ENCODE measurements around the gene DCDC2C.

Gene DCDC2C

GRCh38 chr2:3725458-3726250 lies 22.3 kb downstream of the DCDC2C start:
- Histone ChIP-seq H3K27me3 (ENCODE audit: low read depth, low read length) (no peaks in the 10 kb centered on the region), H3K36me3 (ENCODE audit: control insufficient read depth in 1 of 2, insufficient read depth in 2 of 2, low read length in 2 of 2) (no peaks in the 10 kb centered on the region), H3K27ac (ENCODE audit: low read length) (no peak overlapping the region), H3K4me1 (ENCODE audit: control insufficient read depth in 1 of 2, insufficient read depth in 2 of 2, low read length in 2 of 2) (no peaks in the 10 kb centered on the region), H3K4me3 (ENCODE audit: low read depth in 1 of 2, low read length in 2 of 2) (no peak overlapping the region), H3K9me3 (ENCODE audit: control insufficient read depth in 1 of 2, low read length in 2 of 2) (no peaks in the 10 kb centered on the region)

- Histone ChIP-seq H3K4me1 (ENCODE audit: control insufficient read depth in 1 of 2, insufficient read depth in 2 of 2, low read length in 2 of 2) (no peaks in the 10 kb centered on the region), H3K36me3 (ENCODE audit: control insufficient read depth in 1 of 2, insufficient read depth in 2 of 2, low read length in 2 of 2) (no peaks in the 10 kb centered on the region), H3K9me3 (ENCODE audit: control insufficient read depth in 1 of 2, low read length in 2 of 2) (no peaks in the 10 kb centered on the region)
Observed at GRCh38 chr2:3726511-3726910, 23.1 kb downstream of the DCDC2C start.

GRCh38 chr2:3727397-3728045 lies 24.1 kb downstream of the DCDC2C start:
- Histone ChIP-seq H3K4me3 (ENCODE audit: low read depth in 1 of 2, low read length in 2 of 2) (peak overlapping the region in 1 of 2 donors; percentile 22), H3K4me1 (ENCODE audit: control insufficient read depth in 1 of 2, insufficient read depth in 2 of 2, low read length in 2 of 2) (no peaks in the 10 kb centered on the region), H3K9me3 (ENCODE audit: control insufficient read depth in 1 of 2, low read length in 2 of 2) (no peaks in the 10 kb centered on the region), H3K27me3 (ENCODE audit: low read depth, low read length) (no peaks in the 10 kb centered on the region), H3K36me3 (ENCODE audit: control insufficient read depth in 1 of 2, insufficient read depth in 2 of 2, low read length in 2 of 2) (no peaks in the 10 kb centered on the region), H3K27ac (ENCODE audit: low read length) (no peak overlapping the region)

More at GRCh38 chr2:3726511-3726910, 23.1 kb downstream of the DCDC2C start:
- Histone ChIP-seq H3K27me3 (ENCODE audit: low read depth, low read length) (no peaks in the 10 kb centered on the region), H3K4me3 (ENCODE audit: low read depth in 1 of 2, low read length in 2 of 2) (no peak overlapping the region), H3K27ac (ENCODE audit: low read length) (no peak overlapping the region)

DNA sequence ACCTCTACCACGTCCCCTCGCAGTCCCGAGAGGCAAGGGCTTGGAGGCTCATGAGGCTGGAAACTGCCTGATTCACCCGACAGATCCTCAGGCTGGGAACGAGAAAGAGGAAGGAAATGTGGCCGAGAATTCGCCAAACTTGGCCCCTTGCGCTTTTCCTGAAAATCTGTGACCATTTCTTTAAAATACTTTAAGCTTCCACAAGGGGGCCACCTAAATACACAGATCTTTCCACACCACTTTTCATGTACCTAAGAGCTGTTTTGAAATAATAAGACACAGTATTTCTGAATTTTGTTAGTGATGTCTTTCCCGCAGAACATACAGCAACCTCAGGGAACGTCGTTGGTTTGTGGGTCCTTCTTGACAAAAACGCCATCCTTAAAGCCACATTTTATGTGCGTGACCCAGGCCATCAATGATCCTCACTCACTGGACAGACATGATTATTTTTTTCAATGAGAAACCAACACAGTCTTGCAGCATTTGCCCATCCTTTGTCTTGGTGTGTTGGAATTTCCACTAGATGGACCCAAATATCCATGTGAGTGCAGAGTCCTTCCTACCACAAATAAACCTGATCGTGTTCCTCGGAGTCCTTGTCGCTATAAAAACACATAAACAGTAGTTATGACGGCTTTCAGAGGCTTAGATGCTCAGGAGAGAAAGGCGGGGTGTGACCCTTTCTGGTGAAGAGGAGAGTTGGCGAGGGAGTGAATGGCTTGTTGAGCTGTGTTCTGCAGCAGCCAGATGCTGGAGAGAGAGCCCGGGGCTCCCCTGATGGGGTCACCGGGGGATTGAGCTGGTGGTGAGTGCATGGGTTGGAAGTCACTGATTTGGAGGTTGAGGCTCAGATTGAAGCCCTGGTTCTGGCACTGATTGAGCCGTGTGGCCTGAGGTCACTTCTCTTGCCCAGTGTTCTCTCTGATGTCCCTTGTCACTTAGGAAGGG lies 25.0 kb downstream of the DCDC2C start:
- Histone ChIP-seq H3K27ac (ENCODE audit: low read length) (no peak overlapping the region), H3K36me3 (ENCODE audit: control insufficient read depth in 1 of 2, insufficient read depth in 2 of 2, low read length in 2 of 2) (no peaks in the 10 kb centered on the region), H3K4me3 (ENCODE audit: low read depth in 1 of 2, low read length in 2 of 2) (peak overlapping the region in 1 of 2 donors; percentile 22), H3K27me3 (ENCODE audit: low read depth, low read length) (no peaks in the 10 kb centered on the region), H3K9me3 (ENCODE audit: control insufficient read depth in 1 of 2, low read length in 2 of 2) (no peaks in the 10 kb centered on the region), H3K4me1 (ENCODE audit: control insufficient read depth in 1 of 2, insufficient read depth in 2 of 2, low read length in 2 of 2) (no peaks in the 10 kb centered on the region)

- H3K36me3 ChIP-seq (ENCODE audit: control insufficient read depth in 1 of 2, insufficient read depth in 2 of 2, low read length in 2 of 2) = no peaks in the 10 kb centered on the region
- no peaks in the 10 kb centered on the region for H3K9me3 ChIP-seq (ENCODE audit: control insufficient read depth in 1 of 2, low read length in 2 of 2)
- no peaks in the 10 kb centered on the region for H3K27me3 ChIP-seq (ENCODE audit: low read depth, low read length)
- no peaks in the 10 kb centered on the region for H3K4me1 ChIP-seq (ENCODE audit: control insufficient read depth in 1 of 2, insufficient read depth in 2 of 2, low read length in 2 of 2)
- H3K4me3 ChIP-seq (ENCODE audit: low read depth in 1 of 2, low read length in 2 of 2) = no peak overlapping the region
- H3K27ac ChIP-seq (ENCODE audit: low read length) = no peak overlapping the region
Observed at GRCh38 chr2:3729055-3729448, 25.7 kb downstream of the DCDC2C start.

GRCh38 chr2:3729786-3730185 lies 26.4 kb downstream of the DCDC2C start:
- no peak overlapping the region for H3K4me3 ChIP-seq (ENCODE audit: low read depth in 1 of 2, low read length in 2 of 2)
- H3K36me3 ChIP-seq (ENCODE audit: control insufficient read depth in 1 of 2, insufficient read depth in 2 of 2, low read length in 2 of 2) = no peaks in the 10 kb centered on the region
- H3K9me3 ChIP-seq (ENCODE audit: control insufficient read depth in 1 of 2, low read length in 2 of 2) = no peaks in the 10 kb centered on the region
- no peaks in the 10 kb centered on the region for H3K27me3 ChIP-seq (ENCODE audit: low read depth, low read length)
- no peaks in the 10 kb centered on the region for H3K4me1 ChIP-seq (ENCODE audit: control insufficient read depth in 1 of 2, insufficient read depth in 2 of 2, low read length in 2 of 2)
- no peak overlapping the region for H3K27ac ChIP-seq (ENCODE audit: low read length)

DNA sequence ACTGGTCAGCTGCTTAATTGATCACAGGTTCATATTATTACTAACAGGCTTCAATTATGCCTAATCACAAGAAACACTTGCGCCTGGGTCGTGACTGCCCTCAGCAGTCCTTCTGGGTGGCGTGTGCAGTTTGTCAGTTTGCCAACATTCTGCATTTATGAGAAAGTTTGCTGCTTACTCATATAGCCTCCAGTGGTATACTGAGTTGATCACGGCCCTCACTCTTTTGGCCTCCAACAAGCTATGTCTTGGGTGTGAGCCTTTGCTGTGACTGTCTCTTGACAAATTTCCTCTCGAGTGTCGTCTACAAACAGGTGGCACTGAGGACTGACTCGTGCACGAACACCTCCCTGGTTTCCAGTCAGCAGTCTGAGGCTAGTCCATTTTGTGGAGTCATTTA lies 27.3 kb downstream of the DCDC2C start:
- Histone ChIP-seq H3K4me3 (ENCODE audit: low read depth in 1 of 2, low read length in 2 of 2) (no peak overlapping the region), H3K27me3 (ENCODE audit: low read depth, low read length) (no peaks in the 10 kb centered on the region), H3K27ac (ENCODE audit: low read length) (no peak overlapping the region), H3K36me3 (ENCODE audit: control insufficient read depth in 1 of 2, insufficient read depth in 2 of 2, low read length in 2 of 2) (no peaks in the 10 kb centered on the region), H3K9me3 (ENCODE audit: control insufficient read depth in 1 of 2, low read length in 2 of 2) (no peaks in the 10 kb centered on the region), H3K4me1 (ENCODE audit: control insufficient read depth in 1 of 2, insufficient read depth in 2 of 2, low read length in 2 of 2) (no peaks in the 10 kb centered on the region)

- no peaks in the 10 kb centered on the region for H3K4me1 ChIP-seq (ENCODE audit: control insufficient read depth in 1 of 2, insufficient read depth in 2 of 2, low read length in 2 of 2)
Observed at GRCh38 chr2:3731829-3732228, 28.5 kb downstream of the DCDC2C start.

DNA sequence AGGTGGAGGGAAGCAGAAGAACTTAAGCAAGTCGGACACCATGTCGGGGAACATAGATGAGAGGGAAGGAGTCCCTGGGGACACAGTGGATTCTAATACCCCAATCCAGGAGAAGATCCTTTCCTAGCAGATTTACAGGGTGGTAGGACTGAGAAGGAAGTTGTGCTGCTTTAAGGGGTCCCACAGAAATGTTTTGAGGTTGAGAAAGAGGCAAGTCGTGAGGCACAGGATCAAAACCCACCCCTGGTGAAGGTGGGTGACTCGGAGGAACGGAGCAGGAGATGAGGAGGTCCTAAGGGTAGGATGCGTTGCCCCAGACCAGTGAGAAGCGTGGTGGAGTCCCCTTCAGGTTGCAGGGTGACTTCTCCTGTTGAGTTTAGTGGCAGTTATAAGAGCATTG lies 32.7 kb downstream of the DCDC2C start:
- Histone ChIP-seq H3K27me3 (ENCODE audit: low read depth, low read length) (no peaks in the 10 kb centered on the region), H3K4me3 (ENCODE audit: low read depth in 1 of 2, low read length in 2 of 2) (no peak overlapping the region), H3K4me1 (ENCODE audit: control insufficient read depth in 1 of 2, insufficient read depth in 2 of 2, low read length in 2 of 2) (no peaks in the 10 kb centered on the region), H3K27ac (ENCODE audit: low read length) (no peak overlapping the region), H3K36me3 (ENCODE audit: control insufficient read depth in 1 of 2, insufficient read depth in 2 of 2, low read length in 2 of 2) (no peaks in the 10 kb centered on the region), H3K9me3 (ENCODE audit: control insufficient read depth in 1 of 2, low read length in 2 of 2) (no peaks in the 10 kb centered on the region)

More at GRCh38 chr2:3731829-3732228, 28.5 kb downstream of the DCDC2C start:
- H3K36me3 ChIP-seq (ENCODE audit: control insufficient read depth in 1 of 2, insufficient read depth in 2 of 2, low read length in 2 of 2) = no peaks in the 10 kb centered on the region
- H3K27ac ChIP-seq (ENCODE audit: low read length) = no peak overlapping the region
- H3K4me3 ChIP-seq (ENCODE audit: low read depth in 1 of 2, low read length in 2 of 2) = no peak overlapping the region
- no peaks in the 10 kb centered on the region for H3K9me3 ChIP-seq (ENCODE audit: control insufficient read depth in 1 of 2, low read length in 2 of 2)
- H3K27me3 ChIP-seq (ENCODE audit: low read depth, low read length) = no peaks in the 10 kb centered on the region

DNA sequence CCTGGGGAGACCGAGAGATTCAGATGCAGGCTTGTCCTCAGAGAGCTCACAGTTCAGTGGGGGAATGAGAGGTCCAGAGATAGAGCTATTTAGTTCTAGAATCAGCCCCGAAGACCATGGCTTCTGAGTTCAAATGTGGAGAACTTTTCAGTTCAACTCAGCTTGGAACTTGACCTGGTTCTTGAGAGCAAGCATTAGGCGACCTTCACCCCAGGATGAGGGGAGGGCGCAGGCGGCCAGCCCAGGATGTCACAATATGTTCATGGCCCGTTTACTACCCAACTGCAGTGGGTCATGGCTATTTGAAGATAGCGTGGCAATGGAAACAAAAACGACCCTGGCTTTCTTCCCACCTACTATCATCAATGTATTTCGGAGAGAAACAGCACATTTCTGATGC lies 33.8 kb downstream of the DCDC2C start:
- H3K4me3 ChIP-seq (ENCODE audit: low read depth in 1 of 2, low read length in 2 of 2) = no peak overlapping the region
- no peaks in the 10 kb centered on the region for H3K9me3 ChIP-seq (ENCODE audit: control insufficient read depth in 1 of 2, low read length in 2 of 2)
- no peaks in the 10 kb centered on the region for H3K4me1 ChIP-seq (ENCODE audit: control insufficient read depth in 1 of 2, insufficient read depth in 2 of 2, low read length in 2 of 2)
- H3K27me3 ChIP-seq (ENCODE audit: low read depth, low read length) = no peaks in the 10 kb centered on the region
- no peaks in the 10 kb centered on the region for H3K36me3 ChIP-seq (ENCODE audit: control insufficient read depth in 1 of 2, insufficient read depth in 2 of 2, low read length in 2 of 2)
- no peak overlapping the region for H3K27ac ChIP-seq (ENCODE audit: low read length)

DNA sequence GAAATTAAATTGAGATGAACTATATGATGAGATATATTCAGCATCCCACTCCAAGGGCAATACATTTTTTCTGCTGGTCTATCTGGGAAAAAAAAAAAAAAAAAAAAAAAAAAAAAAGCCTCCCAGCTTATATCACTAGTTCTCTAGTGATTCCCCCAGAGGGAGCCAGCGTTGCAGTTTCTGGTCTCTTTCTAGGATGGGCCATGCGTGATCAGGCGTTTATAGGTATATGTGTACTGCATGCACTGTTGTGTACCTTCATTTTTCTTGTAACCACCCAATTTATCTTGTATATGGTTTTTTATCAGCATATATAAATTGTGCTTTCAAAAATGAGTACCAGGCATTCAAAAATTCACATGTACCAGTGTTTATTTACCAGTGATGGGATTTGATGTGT lies 35.1 kb downstream of the DCDC2C start:
- H3K27me3 ChIP-seq (ENCODE audit: low read depth, low read length) = no peaks in the 10 kb centered on the region
- H3K4me1 ChIP-seq (ENCODE audit: control insufficient read depth in 1 of 2, insufficient read depth in 2 of 2, low read length in 2 of 2) = no peaks in the 10 kb centered on the region
- H3K4me3 ChIP-seq (ENCODE audit: low read depth in 1 of 2, low read length in 2 of 2) = no peak overlapping the region
- H3K9me3 ChIP-seq (ENCODE audit: control insufficient read depth in 1 of 2, low read length in 2 of 2) = no peaks in the 10 kb centered on the region
- no peaks in the 10 kb centered on the region for H3K36me3 ChIP-seq (ENCODE audit: control insufficient read depth in 1 of 2, insufficient read depth in 2 of 2, low read length in 2 of 2)
- no peak overlapping the region for H3K27ac ChIP-seq (ENCODE audit: low read length)

Measured in muscle layer of duodenum (tissue), 2 donors.